ENCODE data around the gene SIPA1L3. TPM values are rescaled to one million over a fixed set of nuclear protein-coding genes. Genes with fewer than 3 reads are reported as not detected.

Gene SIPA1L3
- total RNA-seq, 2 donors from 2014 or later: 42.8 to 48.2 TPM

DNA sequence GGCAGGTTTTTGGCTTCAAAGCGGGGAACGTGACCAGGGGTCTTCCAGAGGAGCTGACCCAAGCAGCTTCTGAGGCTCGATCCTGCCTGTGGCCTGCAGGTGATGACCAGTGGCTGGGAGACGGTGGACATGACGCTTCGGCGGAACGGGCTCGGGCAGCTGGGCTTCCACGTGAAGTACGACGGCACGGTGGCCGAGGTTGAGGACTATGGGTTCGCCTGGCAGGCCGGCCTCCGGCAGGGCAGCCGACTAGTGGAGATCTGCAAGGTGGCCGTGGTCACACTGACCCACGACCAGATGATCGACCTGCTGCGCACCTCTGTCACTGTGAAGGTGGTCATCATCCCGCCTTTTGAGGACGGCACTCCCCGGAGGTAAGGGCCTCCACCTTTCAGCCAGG is 223.4 kb downstream of the SIPA1L3 start:
- Mint-ChIP-seq H3K4me3 (no peak overlapping the region), H3K27ac (no peak overlapping the region), H3K4me1 (no peaks in the 10 kb centered on the region), H3K27me3 (ENCODE audit: insufficient read depth) (no peaks in the 10 kb centered on the region), H3K36me3 (ENCODE audit: low read depth) (peaks cover 36% of the 10 kb centered on the region), H3K9me3 (peaks cover 11% of the 10 kb centered on the region)
- Histone ChIP-seq H3K4me1 (ENCODE audit: control insufficient read depth, insufficient read depth, low read length) (no peaks in the 10 kb centered on the region), H3K9ac (ENCODE audit: extremely low read depth, low read length, poor library complexity, severe bottlenecking) (no peak overlapping the region), H3K27ac (ENCODE audit: low read depth, low read length) (no peak overlapping the region), H3K27me3 (ENCODE audit: control insufficient read depth, insufficient read depth, low read length, poor library complexity, severe bottlenecking) (no peaks in the 10 kb centered on the region), H3K9me3 (ENCODE audit: control insufficient read depth, low read length) (peaks cover 4% of the 10 kb centered on the region), H3K4me3 (ENCODE audit: low read length) (no peak overlapping the region), H3K36me3 (ENCODE audit: control insufficient read depth, insufficient read depth, low read length) (peaks cover 2% of the 10 kb centered on the region)
- TF ChIP-seq, protein P1, sequence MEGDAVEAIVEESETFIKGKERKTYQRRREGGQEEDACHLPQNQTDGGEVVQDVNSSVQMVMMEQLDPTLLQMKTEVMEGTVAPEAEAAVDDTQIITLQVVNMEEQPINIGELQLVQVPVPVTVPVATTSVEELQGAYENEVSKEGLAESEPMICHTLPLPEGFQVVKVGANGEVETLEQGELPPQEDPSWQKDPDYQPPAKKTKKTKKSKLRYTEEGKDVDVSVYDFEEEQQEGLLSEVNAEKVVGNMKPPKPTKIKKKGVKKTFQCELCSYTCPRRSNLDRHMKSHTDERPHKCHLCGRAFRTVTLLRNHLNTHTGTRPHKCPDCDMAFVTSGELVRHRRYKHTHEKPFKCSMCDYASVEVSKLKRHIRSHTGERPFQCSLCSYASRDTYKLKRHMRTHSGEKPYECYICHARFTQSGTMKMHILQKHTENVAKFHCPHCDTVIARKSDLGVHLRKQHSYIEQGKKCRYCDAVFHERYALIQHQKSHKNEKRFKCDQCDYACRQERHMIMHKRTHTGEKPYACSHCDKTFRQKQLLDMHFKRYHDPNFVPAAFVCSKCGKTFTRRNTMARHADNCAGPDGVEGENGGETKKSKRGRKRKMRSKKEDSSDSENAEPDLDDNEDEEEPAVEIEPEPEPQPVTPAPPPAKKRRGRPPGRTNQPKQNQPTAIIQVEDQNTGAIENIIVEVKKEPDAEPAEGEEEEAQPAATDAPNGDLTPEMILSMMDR (conservative IDR thresholded peaks at IDR 0.05): no peak
- 97% methylated on average over 20 to 25 of the region's 25 CpGs for WGBS, 2 experiments (ENCODE audit: insufficient coverage in 1 of 2, insufficient read length in 1 of 2)
- DNase-seq: no peak

DNA sequence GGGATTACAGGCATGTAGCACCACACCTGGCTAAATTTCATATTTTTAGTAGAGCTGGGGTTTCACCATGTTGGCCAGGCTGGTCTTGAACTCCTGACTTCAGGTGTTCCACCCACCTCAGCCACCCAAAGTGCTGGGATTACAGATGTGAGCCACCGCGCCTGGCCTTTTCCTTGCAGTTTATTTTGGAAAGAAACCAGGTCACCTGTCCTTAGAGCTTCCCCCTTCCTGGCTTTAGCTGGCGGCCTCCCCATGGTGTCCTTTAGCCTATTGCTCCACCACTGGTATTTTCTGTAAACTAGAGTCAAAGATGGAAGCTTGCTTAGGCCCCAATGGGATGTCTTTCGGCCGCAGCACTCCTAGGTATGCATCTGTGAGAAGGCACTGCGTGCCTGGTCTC is 225.8 kb downstream of the SIPA1L3 start:
- no peaks in the 10 kb centered on the region for H3K27me3 Mint-ChIP-seq (ENCODE audit: insufficient read depth)
- Histone ChIP-seq H3K27me3 (ENCODE audit: control insufficient read depth, insufficient read depth, low read length, poor library complexity, severe bottlenecking) (no peaks in the 10 kb centered on the region), H3K4me1 (ENCODE audit: control insufficient read depth, insufficient read depth, low read length) (no peaks in the 10 kb centered on the region), H3K36me3 (ENCODE audit: control insufficient read depth, insufficient read depth, low read length) (no peaks in the 10 kb centered on the region), H3K4me3 (ENCODE audit: low read length) (no peak overlapping the region), H3K9ac (ENCODE audit: extremely low read depth, low read length, poor library complexity, severe bottlenecking) (no peak overlapping the region), H3K27ac (ENCODE audit: low read depth, low read length) (no peak overlapping the region), H3K9me3 (ENCODE audit: control insufficient read depth, low read length) (no peaks in the 10 kb centered on the region)
- no peak overlapping the region for H3K27ac Mint-ChIP-seq
- no peak for DNase-seq
- H3K9me3 Mint-ChIP-seq: no peaks in the 10 kb centered on the region
- peaks cover 24% of the 10 kb centered on the region for H3K36me3 Mint-ChIP-seq (ENCODE audit: low read depth)
- 95 to 96% methylated on average over 4 to 6 of the region's 6 CpGs for WGBS, 2 experiments (ENCODE audit: insufficient coverage in 1 of 2, insufficient read length in 1 of 2)
- no peaks in the 10 kb centered on the region for H3K4me1 Mint-ChIP-seq
- no peak overlapping the region for H3K4me3 Mint-ChIP-seq
- TF ChIP-seq, protein P1 (conservative IDR thresholded peaks at IDR 0.05): no peak

DNA sequence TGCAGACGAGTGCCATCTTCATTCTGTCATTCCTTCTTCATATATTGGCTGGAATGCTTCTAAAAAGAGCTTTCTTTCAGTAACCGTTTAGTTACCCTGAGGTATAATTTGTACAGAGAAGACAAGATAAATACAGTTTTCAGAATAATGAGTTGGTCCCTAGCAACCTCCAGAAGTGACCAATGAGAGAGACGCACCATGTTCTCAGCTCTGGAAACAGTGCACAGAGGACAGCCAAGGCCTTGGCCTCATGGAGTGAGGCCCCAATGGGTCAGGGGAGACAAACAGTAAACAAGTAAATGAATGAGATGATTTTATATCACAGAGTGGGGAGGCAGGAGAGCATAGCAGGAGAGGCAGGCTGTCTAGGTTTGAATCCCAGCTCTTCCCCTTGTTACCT is 226.3 kb downstream of the SIPA1L3 start:
- Mint-ChIP-seq H3K4me3 (no peak overlapping the region), H3K27me3 (ENCODE audit: insufficient read depth) (no peaks in the 10 kb centered on the region), H3K27ac (peak overlapping the region; percentile 49), H3K4me1 (no peaks in the 10 kb centered on the region), H3K9me3 (no peaks in the 10 kb centered on the region), H3K36me3 (ENCODE audit: low read depth) (peaks cover 25% of the 10 kb centered on the region)
- Histone ChIP-seq H3K27ac (ENCODE audit: low read depth, low read length) (no peak overlapping the region), H3K27me3 (ENCODE audit: control insufficient read depth, insufficient read depth, low read length, poor library complexity, severe bottlenecking) (no peaks in the 10 kb centered on the region), H3K9me3 (ENCODE audit: control insufficient read depth, low read length) (no peaks in the 10 kb centered on the region), H3K4me3 (ENCODE audit: low read length) (no peak overlapping the region), H3K4me1 (ENCODE audit: control insufficient read depth, insufficient read depth, low read length) (no peaks in the 10 kb centered on the region), H3K36me3 (ENCODE audit: control insufficient read depth, insufficient read depth, low read length) (peaks cover 2% of the 10 kb centered on the region), H3K9ac (ENCODE audit: extremely low read depth, low read length, poor library complexity, severe bottlenecking) (no peak overlapping the region)
- TF ChIP-seq, protein P1 (conservative IDR thresholded peaks at IDR 0.05): no peak
- 95 to 98% methylated on average over 3 of the region's 3 CpGs for WGBS, 2 experiments (ENCODE audit: insufficient coverage in 1 of 2, insufficient read length in 1 of 2)
- no peak for DNase-seq
